Tibial nerve (tissue), 4 donors: ENCODE measurements around the gene INTS12.

Experiments
- CTCF ChIP-seq, 5 experiments: fragments of 200-600 bp in 3 of 5; fragments of 450-650 bp in 2 of 5; sonication (generic) in 3 of 5; IDR thresholded peaks; one replicate each; pipeline ENCODE4 v1.5.1; 2016 to 2019; ENCODE audit warnings: antibody characterized with exemption in 5 of 5, mild to moderate bottlenecking in 3 of 5, moderate library complexity in 2 of 5
- EP300 ChIP-seq, 2 donors: sonication (generic); formaldehyde crosslinking; IDR thresholded peaks; one replicate each; pipeline ENCODE4 v1.6.1; 2017; ENCODE audit warnings: antibody characterized with exemption in 2 of 2, mild to moderate bottlenecking in 1 of 2
- POLR2A ChIP-seq, 2 donors: fragments of 450-650 bp; IDR thresholded peaks; one replicate each; pipeline ENCODE4 v1.6.1; 2017; ENCODE audit warnings: antibody characterized with exemption in 2 of 2, mild to moderate bottlenecking in 2 of 2, moderate library complexity in 2 of 2

GRCh38 chr4:105637408-105638176, 70.9 kb downstream of the INTS12 start:
- TF ChIP-seq CTCF (IDR thresholded peaks at IDR 0.05) (no peak), EP300 (IDR thresholded peaks at IDR 0.05) (peak in 1 of 2 donors; percentile 62), POLR2A (IDR thresholded peaks at IDR 0.05) (no peak)
